ENCODE measurements around the gene GALNT2. TPM values are rescaled to one million over a fixed set of nuclear protein-coding genes. Genes with fewer than 3 reads are reported as not detected.

The GALNT2 gene
- total and polyA plus RNA-seq, 2 of the 4 experiments (the other 2 are of a cell fraction) = 50.4 to 189 TPM

DNA sequence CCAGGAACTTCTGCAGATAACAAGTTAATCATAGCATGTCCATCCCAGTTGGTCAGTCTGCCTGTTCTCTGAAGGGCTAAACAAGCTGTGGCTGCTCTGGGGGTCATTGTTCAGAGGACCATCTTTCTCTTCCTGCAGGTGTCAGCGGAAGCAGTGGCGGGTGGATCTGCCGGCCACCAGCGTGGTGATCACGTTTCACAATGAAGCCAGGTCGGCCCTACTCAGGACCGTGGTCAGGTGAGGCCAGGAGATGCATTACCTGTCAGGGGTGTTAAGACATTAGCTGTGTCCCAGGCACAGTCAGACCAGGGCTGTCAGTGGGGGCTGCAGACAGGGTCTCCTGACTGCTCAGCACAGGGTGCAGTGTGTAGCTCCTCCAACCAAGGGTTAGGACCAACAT lies 168.8 kb downstream of the GALNT2 start:
- peaks cover 11% of the 10 kb centered on the region for H3K36me3 ChIP-seq (ENCODE audit: control insufficient read depth, insufficient read depth, low read length)
- peaks cover 4% of the 10 kb centered on the region for H3K4me1 ChIP-seq (ENCODE audit: control insufficient read depth, insufficient read depth, low read length)
- no peak overlapping the region; the same call in 1 of the 2 replicates for H4K5ac ChIP-seq (ENCODE audit: low read depth, low read length)
- H3K9me1 ChIP-seq (ENCODE audit: insufficient read depth, low read length) = no peaks in the 10 kb centered on the region
- H4K8ac ChIP-seq (ENCODE audit: low read depth in 2 of 2, low read length in 2 of 2) = no peak overlapping the region
- peaks cover 16 to 32% of the 10 kb centered on the region in 2 experiments for H3K79me1 ChIP-seq (ENCODE audit: low read depth in 1 of 2, low read length in 2 of 2)
- TF ChIP-seq BHLHE40 (IDR thresholded peaks at IDR 0.05; ENCODE audit: low read depth, low read length) = no peak
- TF ChIP-seq, protein P1, sequence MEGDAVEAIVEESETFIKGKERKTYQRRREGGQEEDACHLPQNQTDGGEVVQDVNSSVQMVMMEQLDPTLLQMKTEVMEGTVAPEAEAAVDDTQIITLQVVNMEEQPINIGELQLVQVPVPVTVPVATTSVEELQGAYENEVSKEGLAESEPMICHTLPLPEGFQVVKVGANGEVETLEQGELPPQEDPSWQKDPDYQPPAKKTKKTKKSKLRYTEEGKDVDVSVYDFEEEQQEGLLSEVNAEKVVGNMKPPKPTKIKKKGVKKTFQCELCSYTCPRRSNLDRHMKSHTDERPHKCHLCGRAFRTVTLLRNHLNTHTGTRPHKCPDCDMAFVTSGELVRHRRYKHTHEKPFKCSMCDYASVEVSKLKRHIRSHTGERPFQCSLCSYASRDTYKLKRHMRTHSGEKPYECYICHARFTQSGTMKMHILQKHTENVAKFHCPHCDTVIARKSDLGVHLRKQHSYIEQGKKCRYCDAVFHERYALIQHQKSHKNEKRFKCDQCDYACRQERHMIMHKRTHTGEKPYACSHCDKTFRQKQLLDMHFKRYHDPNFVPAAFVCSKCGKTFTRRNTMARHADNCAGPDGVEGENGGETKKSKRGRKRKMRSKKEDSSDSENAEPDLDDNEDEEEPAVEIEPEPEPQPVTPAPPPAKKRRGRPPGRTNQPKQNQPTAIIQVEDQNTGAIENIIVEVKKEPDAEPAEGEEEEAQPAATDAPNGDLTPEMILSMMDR (conservative IDR thresholded peaks at IDR 0.05; ENCODE audit: low read depth, low read length) = no peak
- TF ChIP-seq CHD1 (IDR thresholded peaks at IDR 0.05; ENCODE audit: low read depth, low read length) = no peak
- no peak for TF ChIP-seq RCOR1 (IDR thresholded peaks at IDR 0.05; ENCODE audit: insufficient replicate concordance, low read length)
- TF ChIP-seq MXI1 (IDR thresholded peaks at IDR 0.05; ENCODE audit: borderline replicate concordance, low read depth, low read length) = no peak
- in situ Hi-C loops (cut with MboI; ENCODE audit: low sequenced_read_pairs) (no loop called here), dilution Hi-C loops (cut with HindIII; ENCODE audit: low sequenced_read_pairs, unreplicated experiment) (no loop called here), intact Hi-C loops (cut with micrococcal nuclease) (no loop called here)
- H3K14ac ChIP-seq (replicated peaks; ENCODE audit: low read depth, low read length) = no peak overlapping the region
- no peak overlapping the region for H3K4ac ChIP-seq (ENCODE audit: low read depth, low read length)
- WGBS, 2 experiments (ENCODE audit: extremely low coverage in 2 of 2, insufficient read length in 1 of 2) = 72% methylated on average over 3 of the region's 7 CpGs; no CpG with 5 or more reads in 1 of the 2 experiments
- no peaks in the 10 kb centered on the region for H3K27me3 ChIP-seq (ENCODE audit: control insufficient read depth, insufficient read depth, low read length)
- H4K91ac ChIP-seq (ENCODE audit: insufficient read depth, low read depth, low read length) = no peak overlapping the region
- no peak overlapping the region for H2AK5ac ChIP-seq (ENCODE audit: low read depth, low read length)
- no peak overlapping the region for H2BK20ac ChIP-seq (ENCODE audit: low read depth, low read length)
- H3K4me2 ChIP-seq (ENCODE audit: low read depth, low read length) = no peak overlapping the region
- DNase-seq (no peak), ATAC-seq (ENCODE audit: low read depth) (no peak)
- ChIA-PET POLR2A (ENCODE audit: unreplicated experiment) (no interaction called here), CTCF (no interaction called here)
- no peak overlapping the region for H3K4me3 ChIP-seq (ENCODE audit: insufficient read depth, low read depth, low read length)
- no peak overlapping the region for H3K56ac ChIP-seq (ENCODE audit: extremely low read depth, insufficient read depth, low read length)
- H3K9ac ChIP-seq (ENCODE audit: low read depth, low read length) = no peak overlapping the region
- H3K27ac ChIP-seq (ENCODE audit: insufficient read depth, low read length) = no peak overlapping the region
- H2BK5ac ChIP-seq (ENCODE audit: low read depth, low read length, poor library complexity, severe bottlenecking) = no peak overlapping the region
- no peaks in the 10 kb centered on the region for H3K9me3 ChIP-seq (ENCODE audit: control insufficient read depth, insufficient read depth, low read length)
- no peak overlapping the region for H3K18ac ChIP-seq (ENCODE audit: low read depth, low read length)
- H2AFZ ChIP-seq (replicated peaks; ENCODE audit: low read length, poor library complexity) = no peak overlapping the region
- H2BK15ac ChIP-seq (ENCODE audit: low read depth, low read length) = no peak overlapping the region
- no peak overlapping the region for H2AK9ac ChIP-seq (replicated peaks; ENCODE audit: low read depth, low read length, poor library complexity)
- no TSS peak for BruUV-seq (replicated peaks)
- H3K23ac ChIP-seq (ENCODE audit: low read depth, low read length) = no peak overlapping the region
- no peak overlapping the region for H2BK120ac ChIP-seq (ENCODE audit: low read depth, low read length)
- H4K20me1 ChIP-seq (ENCODE audit: insufficient read depth, low read length) = no peaks in the 10 kb centered on the region

Data from IMR-90 (cell line).